Left renal pelvis (tissue), 4 donors: Measurements from ENCODE around the gene FGF1. TPM values are rescaled to one million over a fixed set of nuclear protein-coding genes. Genes with fewer than 3 reads are reported as not detected.
A peak's percentile ranks its signal among the peaks of the same experiment; 100 is the strongest.
"Not testable (repeated sequence)": the region's sequence is repeated elsewhere in the genome, so short reads cannot be mapped to it uniquely, and the experiment has no call there.

Source experiments
- DNase-seq, 4 donors: peaks; one replicate each; pipeline ENCODE4 v3.0.0-alpha.2; 2013; ENCODE audit warnings: low read depth in 4 of 4, low spot score in 3 of 4
- polyA plus RNA-seq, 4 donors: library from polyadenylated mRNA; unstranded; fragments of 120-200 nt; gene quantifications; one replicate each; pipeline ENCODE4 v1.2.1, GENCODE V29; 2013; ENCODE audit not compliant: insufficient read length in 4 of 4

FGF1 gene
- polyA plus RNA-seq, 4 donors = 2.2 to 26.2 (median 18.8) TPM

DNA sequence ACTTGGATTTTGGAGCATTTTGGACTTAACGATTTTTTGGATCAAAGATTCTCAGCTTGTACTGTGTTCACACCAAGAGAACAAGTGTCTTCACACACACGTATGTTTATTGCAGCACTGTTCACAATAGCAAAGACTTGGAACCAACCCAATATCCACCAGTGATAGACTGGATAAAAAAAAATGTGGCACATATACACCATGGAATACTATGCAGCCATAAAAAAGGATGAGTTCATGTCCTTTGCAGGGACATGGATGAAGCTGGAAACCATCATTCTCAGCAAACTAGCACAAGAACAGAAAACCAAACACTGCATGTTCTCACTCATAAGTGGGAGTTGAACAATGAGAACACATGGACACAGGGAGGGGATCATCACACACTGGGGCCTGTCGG is 37.8 kb downstream of the FGF1 start:
- not testable (repeated sequence) for DNase-seq

DNA sequence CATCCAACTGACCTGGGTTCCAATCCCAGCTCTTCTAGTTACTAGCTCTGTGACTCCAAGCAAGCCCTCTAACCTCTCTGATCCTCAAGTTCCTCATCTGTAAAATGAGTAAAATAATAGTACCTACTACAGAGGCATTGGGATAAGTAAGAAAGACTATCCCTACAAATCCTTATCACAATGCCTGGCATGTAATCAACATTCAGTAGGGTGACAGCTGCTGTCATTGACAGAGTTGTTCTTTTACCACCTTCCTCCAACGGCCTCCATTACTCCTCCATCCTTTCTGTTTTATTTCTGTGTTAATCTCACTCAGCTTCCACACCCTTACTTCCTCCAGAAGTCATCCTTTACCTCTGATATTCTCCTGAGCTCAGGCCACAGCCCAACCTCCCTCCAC is 40.4 kb downstream of the FGF1 start:
- DNase-seq = no peak

DNA sequence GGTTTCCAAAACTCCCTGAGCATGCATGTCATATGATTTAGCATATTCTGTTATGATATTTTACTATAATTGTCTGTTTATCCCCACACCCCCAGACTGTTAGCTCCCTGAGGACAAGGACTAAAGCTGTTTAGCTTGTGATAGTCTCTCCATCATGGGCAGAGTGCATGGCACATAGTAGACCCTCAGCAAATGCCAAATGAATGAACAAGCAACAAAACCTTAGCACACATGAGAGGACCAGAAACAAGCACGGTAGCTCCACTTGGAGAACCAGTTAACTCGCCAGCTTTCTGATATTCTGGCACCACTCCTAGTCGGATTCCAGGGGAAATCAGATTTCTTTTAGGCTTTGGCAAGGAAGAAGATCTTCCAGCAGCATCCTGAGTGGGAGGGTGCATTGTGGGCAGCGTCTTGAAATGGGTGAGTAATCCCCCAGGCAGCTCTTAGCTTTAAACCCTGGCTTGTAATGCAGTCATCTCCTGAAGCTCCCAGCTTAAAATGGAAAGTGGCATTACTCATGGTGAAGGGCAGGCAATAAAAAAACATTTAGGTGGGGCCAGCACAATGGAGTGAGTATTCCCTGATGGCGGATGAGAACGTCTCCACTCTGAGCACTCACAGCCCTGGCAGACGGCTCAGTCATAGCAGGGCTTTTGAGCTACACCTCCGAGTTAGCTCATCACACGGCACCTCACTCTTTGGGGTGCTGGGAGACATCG is 41.1 kb downstream of the FGF1 start:
- no peak for DNase-seq

DNA sequence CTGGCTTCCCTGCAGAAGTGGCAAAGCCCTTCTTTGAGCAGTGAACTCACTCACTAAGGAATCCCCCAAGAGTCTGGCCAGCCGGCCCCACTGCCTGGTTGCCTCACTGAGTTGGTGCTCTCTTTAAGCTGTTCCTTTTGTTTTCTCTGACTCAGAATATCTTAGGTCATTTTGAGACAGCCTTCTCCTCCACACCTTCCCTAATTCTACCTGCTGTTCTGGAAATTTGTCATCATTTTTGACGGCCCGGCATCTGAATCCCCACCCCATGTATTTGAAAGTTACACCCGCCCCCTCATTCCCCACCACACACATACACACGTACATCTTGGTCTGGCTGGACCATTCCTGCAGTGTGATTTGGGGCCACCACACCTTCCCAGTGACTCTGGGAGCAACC is 41.8 kb downstream of the FGF1 start:
- no peak for DNase-seq

DNA sequence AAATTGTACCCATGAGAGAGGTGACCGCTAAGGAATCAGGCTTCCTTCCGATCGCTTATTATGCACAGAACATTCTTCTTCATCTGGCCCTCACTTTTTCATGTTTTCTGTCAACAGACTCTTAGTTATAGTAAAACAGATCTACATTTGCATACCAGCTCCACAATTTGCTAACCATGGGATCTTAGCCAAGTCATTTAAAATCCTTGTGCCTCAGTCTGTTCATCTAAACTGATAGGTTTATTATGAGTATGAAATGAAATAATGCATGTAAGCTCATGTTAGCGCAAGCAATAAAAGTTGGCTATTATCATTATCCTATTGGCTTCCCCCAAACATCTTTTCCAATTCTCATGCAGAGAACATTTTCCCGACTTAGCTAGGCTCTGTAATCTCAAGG is 42.3 kb downstream of the FGF1 start:
- no peak for DNase-seq

DNA sequence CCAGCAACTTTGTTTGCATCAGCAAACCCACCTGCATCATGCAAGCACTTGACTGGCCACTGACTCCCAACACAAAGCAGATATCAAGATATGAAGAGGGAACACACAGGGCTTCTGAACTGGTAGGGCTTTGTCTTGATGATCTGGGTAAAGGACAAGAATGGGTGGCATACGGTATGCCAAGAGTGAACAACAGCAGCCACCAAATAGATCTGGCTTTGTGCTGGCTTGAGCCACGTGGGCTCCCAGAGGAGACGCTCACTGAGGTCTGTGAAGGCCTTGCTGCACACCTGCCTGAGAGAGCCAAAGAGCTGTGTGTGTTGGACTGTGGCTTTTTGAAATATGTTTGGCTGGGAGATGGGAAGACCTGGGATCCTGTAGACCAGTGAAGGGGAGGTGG is 43.5 kb downstream of the FGF1 start:
- no peak for DNase-seq

DNA sequence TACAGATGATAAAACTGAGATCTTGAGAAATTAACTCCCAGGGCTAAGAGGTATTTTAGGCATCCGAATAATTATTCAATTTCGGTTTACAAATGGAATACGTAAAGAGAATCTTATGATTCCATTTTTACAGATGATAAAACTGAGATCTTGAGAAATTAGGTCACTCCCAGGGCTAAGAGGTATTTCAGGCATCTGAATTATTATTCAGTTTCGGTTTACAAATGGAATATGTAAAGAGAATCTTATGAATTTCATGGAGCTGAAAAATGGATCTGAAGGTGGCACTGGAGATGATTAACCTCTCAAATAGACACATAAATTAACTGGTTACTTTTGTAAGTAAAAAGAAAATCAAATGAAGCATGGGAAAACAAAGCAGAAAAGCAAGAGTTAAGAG is 44.2 kb downstream of the FGF1 start:
- no peak for DNase-seq

DNA sequence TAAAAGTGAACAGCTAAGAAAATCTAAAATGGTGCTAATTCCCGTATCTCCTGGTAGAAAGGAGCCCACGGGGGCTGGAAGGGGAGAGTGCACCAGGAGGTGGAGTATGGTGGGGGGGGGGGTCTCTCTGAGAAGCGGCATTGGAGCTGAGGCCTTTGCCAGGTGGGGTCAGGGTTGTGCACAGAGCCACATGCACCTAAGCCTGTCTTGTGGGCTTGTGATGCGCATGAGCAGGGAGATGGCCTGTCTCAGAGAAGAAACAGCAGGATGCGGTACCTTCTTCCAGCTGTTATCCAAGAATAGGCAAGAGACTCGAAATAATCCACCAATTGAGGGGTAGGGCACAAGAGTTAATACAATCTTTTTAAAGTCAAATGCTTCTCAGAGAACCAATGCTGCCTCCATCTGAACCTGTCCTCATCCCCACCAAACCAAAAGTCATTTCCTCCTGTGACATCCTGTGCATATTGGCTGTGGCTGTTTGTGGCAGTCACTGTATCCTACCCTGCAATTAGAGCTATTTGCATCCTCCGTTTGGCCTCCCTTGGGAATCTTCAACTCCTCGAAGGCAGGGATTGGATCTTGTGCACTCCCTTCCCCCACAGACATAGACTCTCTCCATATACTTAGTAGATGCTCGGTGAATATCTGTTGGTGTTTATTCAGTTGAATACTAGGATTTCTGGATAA is 45.4 kb downstream of the FGF1 start:
- DNase-seq = no peak

DNA sequence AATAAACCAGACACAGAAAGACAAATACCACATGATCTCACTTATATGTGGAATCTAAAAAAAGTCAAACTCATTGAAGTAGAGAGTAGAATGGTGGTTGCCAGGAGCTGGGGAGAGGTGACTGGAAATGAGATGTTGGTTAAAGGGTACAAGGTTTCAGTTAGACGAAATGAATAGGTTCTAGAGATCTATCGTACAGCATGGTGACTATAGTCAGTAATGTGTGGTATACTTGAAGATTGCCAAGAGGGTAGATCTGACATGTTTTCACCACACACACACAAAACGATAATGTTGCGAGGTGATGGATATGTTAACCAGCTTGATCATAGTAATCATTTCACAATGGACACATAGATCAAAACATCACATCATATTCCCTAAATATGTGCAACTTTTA is 46.4 kb downstream of the FGF1 start:
- DNase-seq = no peak

DNA sequence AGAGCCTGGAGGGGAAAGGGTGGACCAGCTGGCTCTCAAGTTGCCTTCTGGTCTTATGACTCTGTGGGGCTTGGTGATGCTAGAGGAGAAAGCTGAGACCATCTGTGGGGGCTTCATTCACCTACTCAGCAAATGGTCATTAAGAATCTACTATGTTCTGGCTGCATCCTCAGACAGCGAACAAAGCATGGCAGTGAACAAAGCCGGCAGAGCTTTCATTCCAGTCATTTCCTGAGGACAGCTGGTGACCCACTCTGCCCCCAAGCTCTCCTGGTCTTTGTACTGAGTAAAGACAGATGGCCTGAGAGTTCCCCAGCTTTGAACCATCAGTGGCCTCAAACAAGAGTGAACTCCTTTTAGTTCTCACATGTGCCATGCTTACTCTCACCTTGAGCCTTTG is 48.0 kb downstream of the FGF1 start:
- DNase-seq = no peak

DNA sequence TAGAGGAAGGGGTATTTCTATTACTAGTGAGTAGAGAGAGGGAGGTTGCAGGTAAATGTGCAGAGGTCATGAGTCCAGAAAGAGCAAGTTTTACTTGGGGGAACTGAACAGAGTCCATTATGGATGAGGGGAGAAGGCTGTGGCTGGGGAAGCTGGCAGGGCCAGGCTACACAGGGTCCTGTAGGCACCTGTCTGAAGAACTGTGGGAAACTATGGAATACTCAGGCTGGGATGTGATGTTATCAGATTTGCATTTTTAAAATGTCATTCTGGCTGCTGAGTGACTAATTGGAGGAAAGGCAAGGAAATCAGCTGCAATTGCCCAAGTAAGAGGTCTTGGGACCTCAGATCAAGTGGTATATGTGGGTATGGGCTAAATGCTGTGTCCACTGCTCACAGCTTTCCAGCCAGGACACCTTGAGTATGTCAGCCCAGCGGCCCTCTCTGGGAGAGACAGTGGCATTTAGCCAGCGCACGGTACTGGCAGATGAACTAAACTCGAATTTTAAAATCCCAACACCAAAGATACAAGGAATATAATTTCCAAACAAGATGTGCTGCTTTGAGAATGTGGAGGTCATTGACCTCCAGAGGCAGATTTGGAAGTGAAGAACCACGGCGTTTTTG is 49.1 kb downstream of the FGF1 start:
- DNase-seq = no peak

DNA sequence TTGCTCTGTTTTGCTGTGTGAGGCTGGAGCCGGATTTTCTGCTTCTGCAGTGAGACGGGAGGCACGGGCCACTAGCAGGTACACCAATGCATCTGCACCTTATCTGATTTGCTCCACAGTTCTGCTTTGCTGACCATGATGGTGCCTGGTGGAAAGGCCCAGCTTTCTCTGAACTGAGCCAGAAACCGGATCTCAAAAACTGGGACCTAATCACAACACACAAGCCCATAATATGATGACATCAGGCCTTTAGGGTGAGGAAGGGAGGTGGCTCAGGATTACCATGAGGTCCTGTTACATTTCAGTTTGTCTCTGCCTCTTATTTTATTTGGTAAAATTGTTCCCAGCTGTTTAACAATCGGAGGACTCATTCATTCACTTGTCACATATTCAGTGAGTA is 49.8 kb downstream of the FGF1 start:
- DNase-seq = peak in 1 of 4 donors; percentile 33

DNA sequence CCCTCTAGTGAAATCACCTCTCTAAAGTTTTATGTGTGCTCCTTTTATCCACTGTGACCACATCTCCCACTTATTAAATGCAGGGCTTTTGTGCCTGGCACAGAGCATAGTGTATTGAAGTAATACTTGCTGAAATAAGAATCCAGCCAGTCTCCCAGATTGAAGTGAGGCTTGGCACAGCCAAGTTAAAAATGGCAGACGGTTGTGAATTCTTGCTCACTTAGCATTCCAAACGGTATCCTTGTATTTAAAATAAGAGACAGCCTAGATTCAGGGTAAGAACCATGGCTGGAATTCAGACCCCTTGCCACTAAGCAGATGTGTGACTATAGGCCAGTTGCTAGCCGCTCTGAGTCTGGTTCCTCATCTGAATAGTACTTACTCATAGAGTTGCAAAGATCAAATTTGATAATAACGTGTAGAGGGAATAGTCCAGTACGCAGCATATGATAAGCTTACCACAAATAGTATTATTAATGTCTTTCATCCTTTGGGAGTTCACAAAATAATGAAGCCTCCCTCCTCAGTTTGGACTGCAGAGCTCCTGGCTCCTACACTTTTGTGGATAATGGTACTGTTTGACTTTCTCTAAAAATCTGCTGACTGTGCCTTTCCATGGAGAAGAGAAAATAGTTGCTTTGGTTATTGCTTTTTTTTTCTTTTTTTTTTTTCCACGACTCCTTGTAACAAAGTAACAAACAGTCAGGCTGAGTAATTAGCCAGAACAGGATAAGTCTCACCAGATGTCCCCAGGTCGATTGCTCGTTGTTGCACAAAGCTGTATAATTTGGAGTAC is 51.5 kb downstream of the FGF1 start:
- no peak for DNase-seq

DNA sequence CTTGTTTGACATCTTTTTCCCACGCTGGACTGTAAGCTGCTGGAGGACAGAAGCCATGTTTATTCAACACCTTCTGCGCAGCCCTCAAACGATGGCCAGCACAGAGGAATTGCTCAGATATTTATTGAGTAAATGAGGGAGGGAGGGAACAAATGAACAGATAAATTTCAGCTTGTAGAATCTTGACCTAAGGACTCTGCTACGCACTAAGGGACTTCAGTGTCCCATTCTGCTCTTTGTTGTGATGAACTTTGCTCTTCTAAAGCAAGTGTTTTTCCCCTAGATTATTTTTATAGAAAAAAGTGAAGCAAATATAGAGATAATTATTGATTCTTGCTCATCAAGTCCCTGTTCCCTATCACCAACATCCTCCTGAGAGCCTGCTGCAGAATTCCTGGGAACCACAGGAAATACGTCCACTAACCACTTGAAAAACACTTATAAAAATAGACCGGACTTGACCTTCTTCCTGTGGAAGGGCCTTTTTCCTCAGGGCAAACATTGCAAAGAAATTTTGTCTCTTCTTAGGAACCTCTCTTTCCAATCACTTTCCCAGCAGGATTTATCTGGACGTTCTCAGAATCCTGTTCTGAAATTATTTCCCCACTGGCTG is 54.9 kb downstream of the FGF1 start:
- no peak for DNase-seq

DNA sequence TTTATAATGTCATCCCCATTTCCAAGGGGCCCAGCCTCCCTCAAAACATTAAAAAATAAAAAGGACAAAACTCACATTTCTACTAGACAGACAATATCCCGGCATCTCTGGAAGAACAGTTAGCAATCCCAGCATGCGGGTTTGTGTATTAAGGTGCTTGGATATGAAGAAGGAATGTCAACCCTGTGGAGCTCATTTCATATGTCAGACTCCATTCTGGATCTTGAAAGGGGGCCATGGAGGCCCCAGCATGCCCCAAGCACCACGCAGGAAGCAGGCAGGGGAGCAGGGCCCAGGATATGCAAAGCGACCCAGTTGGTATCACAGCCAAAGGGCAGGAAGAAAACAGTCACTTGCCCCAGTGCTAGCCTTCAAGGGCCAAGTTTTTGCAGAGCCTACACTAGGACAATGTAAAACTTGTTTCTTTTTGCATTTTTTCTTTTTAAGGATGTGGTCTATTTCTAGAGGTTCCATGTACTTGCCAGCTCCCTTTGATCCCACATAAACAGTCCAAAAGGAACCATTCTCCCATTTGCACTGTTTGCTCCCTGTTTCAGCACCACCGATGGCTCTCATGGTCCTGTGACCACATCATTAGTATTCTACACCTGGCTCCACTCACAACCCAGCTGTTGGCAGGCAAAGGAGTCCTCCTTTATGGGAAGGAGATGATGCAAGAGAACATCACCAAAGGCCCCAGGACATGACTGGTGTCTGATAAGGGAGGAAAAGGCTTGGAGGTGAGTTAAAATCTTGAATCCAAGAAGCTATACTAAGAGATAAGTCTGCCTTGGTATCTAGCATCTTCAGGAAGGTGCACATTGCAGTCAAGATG is 58.3 kb downstream of the FGF1 start:
- DNase-seq = no peak

DNA sequence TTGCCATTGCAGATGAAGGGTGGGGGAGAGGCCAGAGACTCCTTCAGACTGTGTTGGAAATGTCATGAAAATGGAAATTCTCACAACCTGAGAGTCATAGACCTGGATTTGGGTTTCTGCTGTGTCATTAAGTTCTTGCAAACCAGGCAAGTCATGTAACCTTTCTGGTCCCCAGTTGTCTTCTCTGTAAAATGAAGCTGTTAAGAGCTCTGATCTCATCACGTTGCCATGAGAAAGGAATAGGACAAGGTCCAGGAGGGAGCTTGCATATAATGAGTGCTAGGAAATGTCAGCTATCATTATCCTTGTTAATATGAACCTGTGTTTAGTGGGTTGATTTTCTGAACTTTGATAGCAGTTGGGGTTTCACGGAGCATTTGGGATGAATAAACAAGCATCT is 59.1 kb downstream of the FGF1 start:
- DNase-seq = no peak

DNA sequence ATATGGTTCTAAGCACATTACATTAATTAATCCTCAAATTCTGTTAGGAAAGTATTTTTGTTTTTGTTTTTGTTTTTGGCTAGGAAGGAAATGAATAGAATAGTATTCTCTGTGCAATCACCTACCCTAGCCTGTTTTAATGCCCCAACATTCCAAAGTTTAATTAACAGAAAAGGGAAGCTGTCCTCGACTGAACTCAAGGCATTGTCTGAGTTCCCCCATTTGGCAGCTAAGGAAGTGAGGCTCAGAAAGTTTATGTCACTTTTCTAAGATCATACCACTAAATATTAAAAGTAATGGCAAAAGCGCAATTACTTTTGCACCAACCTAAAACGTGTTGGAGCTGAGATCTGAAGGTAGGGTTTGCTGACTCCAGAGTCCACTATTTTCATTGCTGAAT is 59.8 kb downstream of the FGF1 start:
- no peak for DNase-seq

DNA sequence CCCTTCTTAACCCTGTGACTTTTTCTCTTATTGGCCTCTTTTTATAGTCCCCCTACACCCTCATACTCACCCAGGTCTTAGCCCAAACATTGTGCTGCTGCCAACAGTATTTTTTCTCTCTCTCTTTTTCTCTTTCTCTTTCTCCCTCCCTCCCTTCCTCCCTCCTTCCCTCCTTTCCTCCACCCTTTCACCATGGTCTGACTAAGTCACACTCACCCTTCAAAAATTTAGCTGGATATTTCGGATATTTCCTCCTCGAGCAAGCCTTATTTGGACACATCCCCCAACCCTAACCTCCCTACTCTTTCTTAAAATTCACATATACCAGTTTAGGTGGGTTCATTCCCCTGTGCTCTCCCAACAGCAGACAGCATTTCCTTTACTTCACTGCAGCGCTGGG is 64.7 kb downstream of the FGF1 start:
- no peak for DNase-seq

DNA sequence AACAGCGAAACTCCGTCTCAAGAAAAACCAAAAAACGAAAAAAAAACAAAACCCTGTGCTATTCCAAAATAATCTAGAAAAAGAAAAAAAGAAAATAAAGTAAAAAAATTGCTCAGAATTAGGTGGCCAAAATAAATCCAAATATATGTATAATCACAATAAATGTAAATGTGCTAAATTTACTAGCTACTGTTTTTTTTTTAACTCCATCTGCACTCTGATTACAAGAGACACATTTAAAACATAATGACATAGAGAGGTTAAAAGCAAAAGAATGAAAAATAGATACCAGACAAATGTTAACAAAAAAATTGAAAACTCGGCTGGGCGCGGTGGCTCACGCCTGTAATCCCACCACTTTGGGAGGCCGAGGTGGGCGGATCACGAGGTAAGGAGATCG is 66.1 kb downstream of the FGF1 start:
- no peak for DNase-seq

DNA sequence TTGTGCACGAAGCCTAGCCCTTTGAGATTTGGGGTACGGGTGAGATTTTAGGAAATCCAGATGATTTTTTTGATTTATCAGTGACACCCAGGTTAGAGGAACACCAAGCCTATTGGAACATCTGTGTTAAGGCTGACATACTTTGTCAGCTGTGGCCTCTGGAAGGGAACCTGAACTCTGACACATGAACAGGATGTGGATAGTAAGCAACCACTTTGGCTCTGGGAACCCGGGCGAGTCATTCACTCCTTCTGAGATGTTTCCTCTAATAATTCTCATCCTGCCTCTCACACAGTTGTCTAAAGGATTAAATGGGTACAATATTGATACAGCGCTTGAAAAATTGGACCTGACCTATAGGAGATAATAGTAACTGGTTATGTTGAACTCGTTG is 67.8 kb downstream of the FGF1 start:
- DNase-seq = no peak
